Activated CD4-positive, alpha-beta T cell treated with anti-CD3 and anti-CD28 coated beads for 36 hours (primary cell): ENCODE results near the gene MB21D2. TPM values are rescaled to one million over a fixed set of nuclear protein-coding genes. Genes with fewer than 3 reads are reported as not detected.
A peak's percentile ranks its signal among the peaks of the same experiment; 100 is the strongest.

Experiments
- ATAC-seq: fragments of 200-7000 bp; cut with Tn5 transposase; one replicate; pipeline ENCODE4 v1.10.0; 2021; ENCODE audit warnings: mild to moderate bottlenecking, moderate library complexity
- CTCF ChIA-PET: fragments of 350-600 bp; sonication (Branson Sonifier 250); formaldehyde crosslinking; loops from one replicate; lab custom pipeline; 2021; ENCODE audit warnings: antibody characterized with exemption; lab: Charles Lee
- POLR2A ChIA-PET: fragments of 350-600 bp; sonication (Branson Sonifier 250); formaldehyde crosslinking; loops from one replicate; lab custom pipeline; 2021; ENCODE audit warnings: antibody characterized with exemption, inconsistent platforms; lab: Charles Lee
- DNase-seq: peaks from one replicate; pipeline ENCODE4 v3.0.0-alpha.2; 2020
- H3K27ac Mint-ChIP-seq: one replicate; pipeline ENCODE4 v1.8.0; 2021; ENCODE audit warnings: mixed read lengths
- H3K27me3 Mint-ChIP-seq: one replicate; pipeline ENCODE4 v1.8.0; 2021; ENCODE audit warnings: mixed read lengths
- H3K36me3 Mint-ChIP-seq: one replicate; pipeline ENCODE4 v1.8.0; 2021; ENCODE audit warnings: low read depth, mixed read lengths
- H3K4me1 Mint-ChIP-seq: one replicate; pipeline ENCODE4 v1.8.0; 2021; ENCODE audit warnings: mixed read lengths
- H3K4me3 Mint-ChIP-seq: one replicate; pipeline ENCODE4 v1.8.0; 2021; ENCODE audit warnings: mild to moderate bottlenecking, moderate library complexity, mixed read lengths
- H3K9me3 Mint-ChIP-seq: one replicate; pipeline ENCODE4 v1.8.0; 2021; ENCODE audit warnings: low read depth, mixed read lengths
- intact Hi-C, 2 experiments: fragments of 100-400 bp; cut with DNase I in 1 of 2; cut with micrococcal nuclease in 1 of 2; formaldehyde crosslinking; loops; one replicate each; pipeline versions ENCODE4 v1.14.2 to v1.15.1; 2022 to 2024; cut with DNase I, micrococcal nuclease
- total RNA-seq, 2 experiments: library from RNA; stranded (reverse); gene quantifications; one replicate each; pipeline ENCODE4 v1.2.3, GENCODE V29; 2021

MB21D2 gene
- total RNA-seq, 2 experiments from 2014 or later: 2.2 to 2.5 TPM

GRCh38 chr3:192830291-192831110 lies 87.2 kb downstream of the MB21D2 start:
- H3K4me1 Mint-ChIP-seq: peaks cover 9% of the 10 kb centered on the region
- intact Hi-C loops: no loop called here
- H3K9me3 Mint-ChIP-seq: no peaks in the 10 kb centered on the region
- H3K27ac Mint-ChIP-seq: no peak overlapping the region
- no peak overlapping the region for H3K4me3 Mint-ChIP-seq
- peaks cover 2% of the 10 kb centered on the region for H3K27me3 Mint-ChIP-seq
- CTCF ChIA-PET: interaction anchor here (0.6 kb wide), 1 partner anchor 630 kb away, joined by 3 read pairs; no protein-coding TSS in a partner anchor
- no peaks in the 10 kb centered on the region for H3K36me3 Mint-ChIP-seq
- POLR2A ChIA-PET: no interaction called here
- DNase-seq: no peak
- no peak for ATAC-seq

GRCh38 chr3:192827863-192828594 lies 89.6 kb downstream of the MB21D2 start:
- Mint-ChIP-seq H3K9me3 (no peaks in the 10 kb centered on the region), H3K4me1 (peaks cover 9% of the 10 kb centered on the region), H3K27me3 (no peaks in the 10 kb centered on the region), H3K36me3 (no peaks in the 10 kb centered on the region), H3K27ac (no peak overlapping the region), H3K4me3 (no peak overlapping the region)
- no peak for ATAC-seq
- ChIA-PET CTCF (no interaction called here), POLR2A (no interaction called here)
- intact Hi-C loops: no loop called here
- DNase-seq: no peak

- Mint-ChIP-seq H3K4me1 (peaks cover 9% of the 10 kb centered on the region), H3K27me3 (no peaks in the 10 kb centered on the region), H3K36me3 (no peaks in the 10 kb centered on the region), H3K9me3 (no peaks in the 10 kb centered on the region), H3K4me3 (no peak overlapping the region), H3K27ac (no peak overlapping the region)
- ATAC-seq (no peak), DNase-seq (no peak)
- intact Hi-C loops: no loop called here
- POLR2A ChIA-PET: no interaction called here
- CTCF ChIA-PET: no interaction called here
These were observed 90.4 kb downstream of the MB21D2 start for GRCh38 chr3:192827208-192827607.

- Mint-ChIP-seq H3K4me1 (peaks cover 6% of the 10 kb centered on the region), H3K27ac (no peak overlapping the region)
These were observed 91.2 kb downstream of the MB21D2 start for GRCh38 chr3:192826214-192827006.

GRCh38 chr3:192825657-192826200 lies 91.9 kb downstream of the MB21D2 start:
- peaks cover 4% of the 10 kb centered on the region for H3K27me3 Mint-ChIP-seq
- no peaks in the 10 kb centered on the region for H3K4me1 Mint-ChIP-seq
- DNase-seq: no peak
- H3K4me3 Mint-ChIP-seq: no peak overlapping the region
- POLR2A ChIA-PET: no interaction called here
- intact Hi-C loops: no loop called here
- no peak for ATAC-seq
- no peaks in the 10 kb centered on the region for H3K36me3 Mint-ChIP-seq
- no peaks in the 10 kb centered on the region for H3K9me3 Mint-ChIP-seq
- CTCF ChIA-PET: interaction anchor here (0.7 kb wide), 1 partner anchor 10 kb away, joined by 4 read pairs; no protein-coding TSS in a partner anchor
- no peak overlapping the region for H3K27ac Mint-ChIP-seq

More at GRCh38 chr3:192826214-192827006, 91.2 kb downstream of the MB21D2 start:
- CTCF ChIA-PET: no interaction called here
- POLR2A ChIA-PET: no interaction called here
- DNase-seq: no peak
- Mint-ChIP-seq H3K27me3 (no peaks in the 10 kb centered on the region), H3K4me3 (no peak overlapping the region), H3K36me3 (no peaks in the 10 kb centered on the region), H3K9me3 (no peaks in the 10 kb centered on the region)
- no peak for ATAC-seq
- intact Hi-C loops: no loop called here

GRCh38 chr3:192825216-192825615 lies 92.4 kb downstream of the MB21D2 start:
- H3K36me3 Mint-ChIP-seq: no peaks in the 10 kb centered on the region
- ChIA-PET CTCF (interaction anchor here (0.7 to 1.4 kb wide), 2 partner anchors 11 kb away, joined by 4 read pairs; no protein-coding TSS in a partner anchor), POLR2A (no interaction called here)
- intact Hi-C loops: no loop called here
- H3K4me3 Mint-ChIP-seq: no peak overlapping the region
- ATAC-seq (no peak), DNase-seq (no peak)
- H3K4me1 Mint-ChIP-seq: no peaks in the 10 kb centered on the region
- H3K9me3 Mint-ChIP-seq: no peaks in the 10 kb centered on the region
- H3K27ac Mint-ChIP-seq: no peak overlapping the region
- H3K27me3 Mint-ChIP-seq: peaks cover 4% of the 10 kb centered on the region

- intact Hi-C loops: no loop called here
- ATAC-seq (no peak), DNase-seq (no peak)
- ChIA-PET CTCF (interaction anchor here (1.2 to 1.5 kb wide), 3 partner anchors 11 to 216 kb away, joined by 4 read pairs; no protein-coding TSS in a partner anchor), POLR2A (no interaction called here)
- Mint-ChIP-seq H3K27me3 (peaks cover 4% of the 10 kb centered on the region), H3K9me3 (no peaks in the 10 kb centered on the region), H3K4me3 (no peak overlapping the region), H3K36me3 (no peaks in the 10 kb centered on the region), H3K4me1 (peaks cover 3% of the 10 kb centered on the region), H3K27ac (no peak overlapping the region)
These were observed 93.3 kb downstream of the MB21D2 start for GRCh38 chr3:192824313-192824712.

GRCh38 chr3:192821161-192821560 lies 96.5 kb downstream of the MB21D2 start:
- intact Hi-C loops: no loop called here
- Mint-ChIP-seq H3K27me3 (peaks cover 7% of the 10 kb centered on the region), H3K4me1 (peaks cover 20% of the 10 kb centered on the region), H3K27ac (no peak overlapping the region), H3K9me3 (no peaks in the 10 kb centered on the region), H3K36me3 (no peaks in the 10 kb centered on the region), H3K4me3 (no peak overlapping the region)
- CTCF ChIA-PET: no interaction called here
- ATAC-seq (no peak), DNase-seq (no peak)
- POLR2A ChIA-PET: no interaction called here

- Mint-ChIP-seq H3K27ac (no peak overlapping the region), H3K27me3 (peaks cover 8% of the 10 kb centered on the region), H3K4me1 (peaks cover 20% of the 10 kb centered on the region), H3K9me3 (no peaks in the 10 kb centered on the region), H3K4me3 (no peak overlapping the region), H3K36me3 (no peaks in the 10 kb centered on the region)
- intact Hi-C loops: no loop called here
- CTCF ChIA-PET: interaction anchor here (8.7 kb wide), 1 partner anchor 223 kb away, joined by 87 read pairs; no protein-coding TSS in a partner anchor
- POLR2A ChIA-PET: no interaction called here
- DNase-seq (no peak), ATAC-seq (no peak)
These were observed 97.5 kb downstream of the MB21D2 start for GRCh38 chr3:192820161-192820560.

GRCh38 chr3:192819001-192819569 lies 98.6 kb downstream of the MB21D2 start:
- ATAC-seq: peak; percentile 81
- peak overlapping the region; percentile 11 for H3K27ac Mint-ChIP-seq
- peaks cover 20% of the 10 kb centered on the region for H3K4me1 Mint-ChIP-seq
- H3K36me3 Mint-ChIP-seq: no peaks in the 10 kb centered on the region
- H3K9me3 Mint-ChIP-seq: no peaks in the 10 kb centered on the region
- H3K27me3 Mint-ChIP-seq: peaks cover 8% of the 10 kb centered on the region
- POLR2A ChIA-PET: no interaction called here
- CTCF ChIA-PET: interaction anchor here (8.7 kb wide), 1 partner anchor 224 kb away, joined by 87 read pairs; no protein-coding TSS in a partner anchor
- no peak overlapping the region for H3K4me3 Mint-ChIP-seq
- intact Hi-C loops: loop anchor here (1.0 to 10.0 kb wide), 5 partner anchors 31 to 753 kb away; partner anchors contain the start of gene MB21D2 (in 1 of the 2)
- peak; percentile 66 for DNase-seq
